ENCODE data around the gene RGMA.
"Not testable (repeated sequence)": the region's sequence is repeated elsewhere in the genome, so short reads cannot be mapped to it uniquely, and the experiment has no call there.

The RGMA gene

GRCh38 chr15:93032515-93033206 lies 56.4 kb downstream of the RGMA start:
- not testable (repeated sequence) for DNase-seq

- not testable (repeated sequence) for DNase-seq
Measured at GRCh38 chr15:93031557-93032384, 57.2 kb downstream of the RGMA start.

- no peak for DNase-seq
Measured at GRCh38 chr15:93031103-93031464, 57.9 kb downstream of the RGMA start.

- peak; percentile 33 to 67 for DNase-seq
Measured at GRCh38 chr15:93030430-93031102, 58.4 kb downstream of the RGMA start.

- DNase-seq: no peak
Measured at GRCh38 chr15:93029836-93030429, 59.1 kb downstream of the RGMA start.

GRCh38 chr15:93029214-93029835 lies 59.7 kb downstream of the RGMA start:
- no peak for DNase-seq

GRCh38 chr15:93028632-93029213 lies 60.3 kb downstream of the RGMA start:
- peak; percentile 2 to 53 for DNase-seq

GRCh38 chr15:93028111-93028631 lies 60.8 kb downstream of the RGMA start:
- DNase-seq: no peak

- peak in 1 of 2 experiments; percentile 0 for DNase-seq
Measured at GRCh38 chr15:93027413-93027812, 61.6 kb downstream of the RGMA start.

- DNase-seq: no peak
Measured at GRCh38 chr15:93026380-93026817, 62.6 kb downstream of the RGMA start.

GRCh38 chr15:93025625-93025982 lies 63.4 kb downstream of the RGMA start:
- DNase-seq: no peak

GRCh38 chr15:93024716-93025624 lies 64.0 kb downstream of the RGMA start:
- no peak for DNase-seq

- no peak for DNase-seq
Measured at GRCh38 chr15:93024293-93024692, 64.7 kb downstream of the RGMA start.

- DNase-seq: no peak
Measured at GRCh38 chr15:93020976-93021772, 67.8 kb downstream of the RGMA start.

- no peak for DNase-seq
Measured at GRCh38 chr15:93019971-93020370, 69.0 kb downstream of the RGMA start.

GRCh38 chr15:93019090-93019489 lies 69.9 kb downstream of the RGMA start:
- no peak for DNase-seq

- no peak for DNase-seq
Measured at GRCh38 chr15:93018574-93018973, 70.4 kb downstream of the RGMA start.

GRCh38 chr15:93017526-93017925 lies 71.5 kb downstream of the RGMA start:
- no peak for DNase-seq

GRCh38 chr15:93012786-93013185 lies 76.2 kb downstream of the RGMA start:
- DNase-seq: no peak

- DNase-seq: no peak
Measured at GRCh38 chr15:93007994-93008393, 81.0 kb downstream of the RGMA start.

Measured in NCI-H446 (cell line).